Measurements from ENCODE around the gene FAM3B. TPM values are rescaled to one million over a fixed set of nuclear protein-coding genes. Genes with fewer than 3 reads are reported as not detected.

Gene FAM3B
- total and polyA plus RNA-seq, 7 donors = 0.10 to 0.26 (median 0.19) TPM; not detected in 3

- H3K27me3 ChIP-seq (ENCODE audit: insufficient read depth in 3 of 3, low read length in 2 of 3) = peaks cover 0 to 12% (median 0%) of the 10 kb centered on the region in 3 donors
- DNase-seq (peak; percentile 43 to 75), ATAC-seq (peak in 2 of 4 donors; percentile 11 to 65)
- no peaks in the 10 kb centered on the region for H3K9me3 ChIP-seq
- H3K27ac ChIP-seq = no peak overlapping the region
- WGBS, 3 donors = 11 to 27% (median 22%) methylated on average over 23 to 29 of the region's 29 CpGs
- TF ChIP-seq CTCF (IDR thresholded peaks at IDR 0.05) = no peak
- H3K36me3 ChIP-seq (ENCODE audit: insufficient read depth in 1 of 2, low read depth in 1 of 2) = no peaks in the 10 kb centered on the region
- H3K4me3 ChIP-seq = peak overlapping the region; percentile 50
- no peaks in the 10 kb centered on the region for H3K4me1 ChIP-seq
- intact Hi-C loops (cut with DNase I) = no loop called here
These were observed 52.7 kb downstream of the FAM3B start for GRCh38 chr21:41369105-41369919.

GRCh38 chr21:41369920-41370839 lies 53.6 kb downstream of the FAM3B start:
- no peaks in the 10 kb centered on the region for H3K4me1 ChIP-seq
- H3K27me3 ChIP-seq (ENCODE audit: insufficient read depth in 3 of 3, low read length in 2 of 3) = peaks cover 0 to 12% (median 0%) of the 10 kb centered on the region in 3 donors
- WGBS, 3 donors = 73 to 74% (median 73%) methylated on average over 30 of the region's 30 CpGs
- intact Hi-C loops (cut with DNase I) = no loop called here
- no peaks in the 10 kb centered on the region for H3K36me3 ChIP-seq (ENCODE audit: insufficient read depth in 1 of 2, low read depth in 1 of 2)
- no peak overlapping the region for H3K27ac ChIP-seq
- DNase-seq (no peak), ATAC-seq (peak in 1 of 4 donors; percentile 59)
- no peaks in the 10 kb centered on the region for H3K9me3 ChIP-seq
- no peak for TF ChIP-seq CTCF (IDR thresholded peaks at IDR 0.05)
- peak overlapping the region; percentile 50 for H3K4me3 ChIP-seq

- intact Hi-C loops (cut with DNase I) = no loop called here
- TF ChIP-seq CTCF (IDR thresholded peaks at IDR 0.05) = no peak
- no peak overlapping the region for H3K27ac ChIP-seq
- peaks cover 0 to 12% (median 0%) of the 10 kb centered on the region in 3 donors for H3K27me3 ChIP-seq (ENCODE audit: insufficient read depth in 3 of 3, low read length in 2 of 3)
- no peak overlapping the region for H3K4me3 ChIP-seq
- no peaks in the 10 kb centered on the region for H3K36me3 ChIP-seq (ENCODE audit: insufficient read depth in 1 of 2, low read depth in 1 of 2)
- H3K9me3 ChIP-seq = no peaks in the 10 kb centered on the region
- no peaks in the 10 kb centered on the region for H3K4me1 ChIP-seq
- ATAC-seq (no peak), DNase-seq (no peak)
- WGBS, 3 donors = 53 to 59% (median 58%) methylated on average over 12 of the region's 12 CpGs
These were observed 54.5 kb downstream of the FAM3B start for GRCh38 chr21:41370840-41371684.

- WGBS, 3 donors = 74 to 82% (median 77%) methylated on average over 7 of the region's 7 CpGs
- Histone ChIP-seq H3K9me3 (no peaks in the 10 kb centered on the region), H3K27me3 (ENCODE audit: insufficient read depth in 3 of 3, low read length in 2 of 3) (peaks cover 0 to 12% (median 0%) of the 10 kb centered on the region in 3 donors), H3K27ac (no peak overlapping the region), H3K4me3 (no peak overlapping the region), H3K4me1 (no peaks in the 10 kb centered on the region), H3K36me3 (ENCODE audit: insufficient read depth in 1 of 2, low read depth in 1 of 2) (no peaks in the 10 kb centered on the region)
- no peak for TF ChIP-seq CTCF (IDR thresholded peaks at IDR 0.05)
- DNase-seq (no peak), ATAC-seq (no peak)
- intact Hi-C loops (cut with DNase I) = no loop called here
These were observed 55.1 kb downstream of the FAM3B start for GRCh38 chr21:41371685-41372030.

All from psoas muscle (tissue), 8 donors.